Ishikawa (cell line): ENCODE measurements around the gene HMGB3.

Experiments used
- CEBPB ChIP-seq: IDR thresholded peaks from 2 replicates; pipeline ENCODE4 v1.6.1; 2012
- CREB1 ChIP-seq: IDR thresholded peaks from 2 replicates; pipeline ENCODE4 v1.6.1; 2012; ENCODE audit warnings: low read depth
- EP300 ChIP-seq: IDR thresholded peaks from 2 replicates; pipeline ENCODE4 v1.6.1; 2012; ENCODE audit warnings: borderline replicate concordance
- NFIC ChIP-seq: IDR thresholded peaks from 2 replicates; pipeline ENCODE4 v1.6.1; 2012
- RAD21 ChIP-seq: IDR thresholded peaks from 2 replicates; pipeline ENCODE4 v1.6.1; 2012; ENCODE audit warnings: low read depth

DNA sequence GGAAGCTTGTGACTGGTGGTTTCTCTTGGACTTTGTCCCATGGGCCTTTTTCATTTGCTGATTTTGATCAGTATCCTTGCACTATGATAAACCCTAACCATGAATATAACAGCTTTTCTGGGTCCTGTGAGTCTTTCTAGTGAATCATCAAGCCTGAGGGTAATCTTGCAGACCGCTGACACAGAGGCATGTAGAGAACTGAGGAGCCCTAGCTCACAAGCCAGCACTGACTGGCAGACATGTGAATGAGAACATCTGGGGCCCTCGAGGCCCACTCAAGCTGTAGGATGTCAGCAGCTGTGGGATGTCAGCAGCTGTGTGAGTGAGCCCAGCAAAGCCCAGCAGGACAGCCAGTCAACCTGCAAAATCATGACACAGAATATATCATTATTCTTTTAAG, 36.7 kb downstream of the HMGB3 start:
- no peak for TF ChIP-seq NFIC
- no peak for TF ChIP-seq RAD21
- no peak for TF ChIP-seq EP300
- no peak for TF ChIP-seq CREB1
- no peak for TF ChIP-seq CEBPB
